Measurements from ENCODE around the gene ERFE.

- no peak for TF ChIP-seq SIN3A (IDR thresholded peaks at IDR 0.05; ENCODE audit: borderline replicate concordance, insufficient read depth, low read depth, low read length)
- no peak for TF ChIP-seq CTCF (IDR thresholded peaks at IDR 0.05)
- no peak for TF ChIP-seq POLR2AphosphoS5 (IDR thresholded peaks at IDR 0.05; ENCODE audit: low read depth, low read length)
Measured at GRCh38 chr2:238173692-238174091, 14.9 kb downstream of the ERFE start.
